EH (cell line): ENCODE measurements around the gene PTPRU.

ENCODE experiments used
- DNase-seq: peaks from one replicate; pipeline ENCODE4 v3.0.0-alpha.2; 2015; ENCODE audit warnings: low read depth

The PTPRU gene

DNA sequence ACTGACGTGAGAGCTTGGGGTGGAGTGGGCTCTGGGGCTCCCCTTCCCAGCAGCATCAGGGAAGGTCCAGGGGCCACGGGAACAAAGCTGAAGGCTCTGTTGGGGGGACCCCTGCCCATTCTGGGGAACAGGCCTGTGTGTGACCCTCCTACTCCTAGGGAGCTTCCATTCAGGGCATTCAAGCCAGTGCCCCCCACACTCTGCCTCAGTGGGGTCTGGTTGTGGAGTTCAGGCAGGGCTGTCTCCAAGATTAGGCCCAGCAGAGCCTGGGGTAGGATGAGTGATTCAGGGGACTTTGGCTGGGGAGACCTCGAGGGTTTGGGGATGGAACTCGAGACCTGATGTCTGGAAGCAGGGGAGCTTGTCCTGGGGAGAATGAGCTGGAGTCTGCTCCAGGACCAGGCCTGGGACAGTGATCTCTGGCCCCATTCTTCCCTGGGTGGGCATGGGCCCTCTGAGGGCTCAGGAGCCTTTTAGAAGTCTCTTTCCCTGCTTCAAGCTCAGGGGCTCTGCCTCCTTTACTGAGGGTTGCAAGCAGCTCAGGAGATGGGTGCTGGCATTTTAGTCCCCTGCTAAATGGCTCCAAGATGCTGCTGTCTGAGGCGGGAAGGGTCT lies 81.7 kb downstream of the PTPRU start:
- no peak for DNase-seq

DNA sequence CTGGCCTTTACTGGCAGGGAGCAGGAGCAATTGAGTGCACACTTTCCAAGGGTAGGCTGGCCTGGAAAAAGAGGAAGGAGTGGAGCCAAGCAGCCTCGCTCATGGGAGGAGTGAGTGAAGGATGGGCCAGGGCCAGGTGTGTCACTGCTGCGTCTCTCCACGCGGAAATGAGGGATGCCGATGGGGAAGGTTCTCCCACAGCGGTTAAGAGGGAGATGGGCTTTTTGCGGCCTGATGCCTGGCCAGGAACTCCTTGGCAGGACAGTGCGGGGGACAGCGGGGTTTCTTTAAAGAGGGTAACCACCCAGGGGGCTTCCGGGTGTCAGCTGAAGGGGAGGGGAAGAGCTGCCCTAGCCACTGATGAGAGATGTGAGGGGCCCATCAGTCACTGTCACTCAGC lies 82.4 kb downstream of the PTPRU start:
- no peak for DNase-seq

DNA sequence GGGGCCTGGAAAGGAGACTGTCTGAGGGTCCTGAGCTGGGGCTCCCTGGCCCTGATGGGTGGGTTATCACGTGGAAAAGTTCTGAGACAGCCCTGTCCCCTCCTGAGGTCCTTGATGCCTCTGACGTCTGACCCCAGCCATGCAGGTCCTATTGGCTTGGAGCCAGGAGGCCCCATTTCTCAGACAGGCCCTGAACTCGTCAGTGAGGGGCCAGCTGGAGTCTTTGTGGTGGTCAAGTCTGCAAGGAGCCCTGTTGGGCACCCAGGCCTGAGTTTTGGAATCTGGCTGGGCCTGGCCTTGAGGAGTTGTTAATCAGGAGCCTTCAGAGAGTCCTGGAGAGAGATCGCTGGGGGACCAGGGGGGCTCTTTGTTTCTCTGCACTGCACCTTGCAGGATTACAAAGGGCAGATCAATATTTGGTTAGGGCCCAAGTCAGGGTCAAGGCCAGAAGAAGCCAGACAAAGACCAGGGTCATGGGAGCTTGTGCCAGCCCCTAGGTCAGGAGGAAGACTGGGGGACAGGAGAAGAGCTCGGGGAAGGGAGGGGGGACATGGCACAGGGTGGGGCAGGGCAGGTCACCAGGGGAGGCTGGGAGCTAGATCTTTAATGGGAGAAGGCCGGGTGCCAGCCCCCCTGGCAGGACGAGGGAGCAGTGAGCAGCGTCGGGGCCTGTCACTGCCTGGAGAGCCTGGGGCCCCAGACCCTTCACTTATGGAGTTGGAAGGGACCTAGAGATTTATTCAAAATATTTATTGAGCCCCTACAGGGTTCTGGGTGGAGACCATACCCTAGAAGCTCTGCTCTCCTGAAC lies 83.2 kb downstream of the PTPRU start:
- no peak for DNase-seq

DNA sequence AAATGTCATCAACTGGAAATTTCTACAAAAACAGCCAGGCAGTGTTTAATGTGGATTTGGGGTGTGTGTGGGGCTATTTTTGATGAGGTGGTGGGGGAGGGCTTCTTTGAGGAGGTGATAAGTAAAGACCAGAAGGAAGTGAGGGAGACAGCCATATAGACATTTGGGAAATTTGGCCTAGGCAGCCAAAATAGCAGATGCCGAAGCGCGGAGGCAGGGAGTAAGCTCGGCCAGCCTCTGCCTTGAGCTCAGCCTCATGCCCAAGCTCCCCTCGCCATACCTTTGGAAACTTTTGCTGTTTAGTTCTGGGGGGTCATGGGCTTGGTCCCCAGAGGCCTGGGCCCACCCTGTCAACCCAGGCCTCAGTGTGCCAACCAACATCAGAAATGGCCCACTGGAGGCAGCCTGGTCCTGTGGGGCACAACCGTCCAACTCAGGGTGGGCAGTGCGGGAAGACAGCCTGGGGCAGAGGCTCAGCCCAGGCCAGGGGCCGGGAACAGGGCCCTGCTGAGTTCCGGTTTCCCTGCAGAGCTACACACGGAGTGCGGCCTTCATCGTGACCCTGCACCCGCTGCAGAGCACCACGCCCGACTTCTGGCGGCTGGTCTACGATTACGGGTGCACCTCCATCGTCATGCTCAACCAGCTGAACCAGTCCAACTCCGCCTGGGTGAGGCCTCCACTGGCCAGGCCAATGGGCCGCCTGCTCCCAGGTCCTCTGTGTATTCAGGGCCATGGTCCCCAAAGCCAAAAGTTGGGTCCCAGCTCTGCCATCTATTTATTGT lies 84.0 kb downstream of the PTPRU start:
- DNase-seq: no peak

GRCh38 chr1:29321176-29321575 lies 84.9 kb downstream of the PTPRU start:
- no peak for DNase-seq

DNA sequence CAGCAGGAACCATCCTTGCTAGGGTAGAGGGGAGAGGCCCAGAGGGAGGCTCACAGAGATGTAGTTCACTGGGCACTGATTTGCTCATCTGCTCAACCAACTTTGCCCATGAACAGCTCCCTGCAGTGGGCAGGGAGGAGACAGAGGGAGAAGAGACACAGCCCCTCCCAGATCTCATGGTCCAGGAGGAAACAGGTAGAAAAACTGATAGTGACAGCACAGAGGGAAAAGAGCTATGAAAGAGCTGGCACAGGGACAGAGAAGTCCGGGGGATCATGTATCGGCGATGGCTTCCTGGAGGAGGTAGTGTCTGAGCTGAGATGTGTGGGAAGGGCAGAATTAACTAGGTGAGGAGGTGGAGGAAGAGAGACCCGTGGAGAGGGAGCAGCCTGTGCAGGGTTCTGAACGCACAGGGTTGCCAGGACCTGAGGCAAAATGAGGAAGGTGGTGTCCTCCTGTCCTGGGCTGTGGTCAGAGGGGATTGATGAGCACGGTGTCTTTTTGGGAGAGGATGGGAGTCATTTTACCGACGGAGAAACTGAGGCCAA lies 85.9 kb downstream of the PTPRU start:
- no peak for DNase-seq

DNA sequence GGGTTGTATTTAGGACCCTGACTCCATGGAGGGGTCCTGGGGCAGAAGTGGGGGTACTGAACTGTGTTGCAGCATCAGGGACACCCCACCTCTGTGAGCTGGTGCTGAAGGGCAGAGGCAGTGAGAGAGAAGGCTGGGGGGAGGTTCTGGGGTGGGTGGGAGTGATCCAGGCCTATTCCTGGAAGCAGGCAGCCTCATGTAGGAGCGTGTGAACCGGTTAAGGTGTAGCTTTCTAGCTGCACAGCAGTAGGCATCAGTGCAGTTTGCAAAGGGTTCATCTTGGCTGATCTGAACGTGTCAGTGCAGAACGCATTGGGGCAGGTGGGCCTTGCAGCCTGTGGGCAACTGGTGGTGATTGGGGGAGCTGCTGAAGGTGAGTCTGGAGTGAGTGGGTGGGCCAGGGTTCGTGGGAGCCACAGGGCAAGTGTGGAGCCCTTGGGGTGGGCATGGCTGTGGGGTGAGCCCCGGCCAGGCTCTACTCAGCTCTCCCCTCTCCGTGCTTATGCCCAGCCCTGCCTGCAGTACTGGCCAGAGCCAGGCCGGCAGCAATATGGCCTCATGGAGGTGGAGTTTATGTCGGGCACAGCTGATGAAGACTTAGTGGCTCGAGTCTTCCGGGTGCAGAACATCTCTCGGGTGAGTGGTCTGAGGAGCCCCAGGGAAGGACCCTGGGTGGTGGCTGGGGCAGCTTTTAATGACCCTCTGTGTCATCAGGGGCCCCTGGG lies 86.7 kb downstream of the PTPRU start:
- DNase-seq: no peak

- DNase-seq: no peak
Measured at GRCh38 chr1:29323636-29324035, 87.3 kb downstream of the PTPRU start.

DNA sequence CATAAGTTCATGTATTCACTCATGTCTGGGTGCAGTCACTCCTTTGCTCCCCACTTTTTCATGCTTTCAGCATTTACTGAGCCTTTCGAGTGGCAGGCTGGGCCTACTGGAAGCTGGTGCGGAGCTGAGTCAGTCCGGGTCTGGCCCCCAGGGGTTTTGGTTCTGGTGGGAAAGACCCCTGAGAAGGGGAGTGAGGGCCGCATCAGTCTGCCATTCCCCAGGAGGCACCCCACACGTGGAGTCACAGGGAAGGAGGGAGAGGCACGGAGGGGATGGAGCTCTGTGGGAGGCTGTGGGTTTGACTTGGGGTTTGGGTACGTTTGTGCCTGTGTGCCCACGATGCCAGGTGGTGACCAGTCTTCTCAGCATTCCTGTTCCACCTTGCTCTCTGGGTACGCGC lies 87.9 kb downstream of the PTPRU start:
- no peak for DNase-seq

DNA sequence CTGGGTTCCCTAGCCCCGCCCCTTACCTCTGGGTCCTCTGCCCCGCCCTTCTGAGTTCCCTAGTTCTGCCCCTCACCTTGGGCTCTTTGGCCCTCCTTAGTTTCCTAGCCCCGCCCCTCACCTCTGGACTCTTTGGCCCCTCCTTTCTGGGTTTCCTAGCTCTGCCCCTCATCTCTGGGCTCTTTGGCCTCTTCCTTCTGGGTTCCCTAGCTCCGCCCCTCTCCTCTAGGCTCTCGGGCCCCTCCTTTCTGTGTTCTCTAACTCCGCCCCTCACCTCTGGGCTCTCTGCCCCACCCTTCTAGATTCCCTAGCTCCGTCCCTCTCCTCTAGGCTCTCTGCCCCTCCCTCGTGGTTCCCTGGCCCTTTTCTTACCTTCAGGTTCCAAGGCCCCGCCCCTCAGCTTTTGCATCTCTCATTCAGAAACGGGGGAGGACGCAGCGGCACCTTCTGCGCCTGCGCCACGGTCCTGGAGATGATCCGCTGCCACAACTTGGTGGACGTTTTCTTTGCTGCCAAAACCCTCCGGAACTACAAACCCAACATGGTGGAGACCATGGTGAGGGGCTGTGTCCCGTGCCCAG lies 88.5 kb downstream of the PTPRU start:
- no peak for DNase-seq

GRCh38 chr1:29325675-29326074 lies 89.4 kb downstream of the PTPRU start:
- no peak for DNase-seq

- no peak for DNase-seq
Measured at GRCh38 chr1:29326123-29326522, 89.8 kb downstream of the PTPRU start.

GRCh38 chr1:29327223-29327935 lies 91.1 kb downstream of the PTPRU start:
- DNase-seq: no peak

DNA sequence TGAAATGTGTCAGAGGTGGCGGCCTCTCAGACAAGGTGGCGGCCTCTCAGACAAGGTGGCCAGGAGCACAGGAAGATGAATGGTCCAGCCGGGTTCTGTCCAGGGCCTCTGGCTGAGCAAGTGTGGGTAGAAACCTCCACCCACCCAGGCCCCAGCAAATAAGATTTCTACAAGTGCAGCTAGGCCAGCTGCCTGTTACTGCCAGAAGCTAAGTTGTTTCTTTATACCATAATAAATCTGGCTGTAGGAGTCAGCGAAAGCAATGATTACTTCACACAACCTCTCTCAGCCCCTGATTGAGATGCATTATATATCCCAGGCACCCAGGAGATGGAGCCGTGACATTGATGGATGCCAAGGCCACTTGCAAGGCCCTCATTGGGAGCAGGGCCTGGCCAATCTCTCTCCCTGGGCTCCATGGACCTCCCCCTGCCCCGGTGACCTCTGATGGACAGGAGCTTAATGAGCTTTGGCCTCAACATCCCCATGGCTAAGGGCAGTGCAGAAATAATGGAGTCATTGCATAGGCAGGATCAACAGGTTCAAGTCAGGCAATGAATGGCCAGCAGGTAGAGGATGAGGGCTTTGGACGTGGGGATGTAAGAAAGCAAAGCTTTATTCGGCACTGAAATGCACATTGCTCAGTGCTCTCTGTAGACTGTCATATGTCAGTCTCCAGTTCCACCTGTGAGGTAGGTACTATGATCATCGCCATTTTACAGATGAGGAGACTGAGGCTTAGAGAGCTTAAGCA lies 92.9 kb downstream of the PTPRU start:
- DNase-seq: no peak

- DNase-seq: no peak
Measured at GRCh38 chr1:29330089-29330488, 93.8 kb downstream of the PTPRU start.

- no peak for DNase-seq
Measured at GRCh38 chr1:29330856-29331255, 94.5 kb downstream of the PTPRU start.

- no peak for DNase-seq
Measured at GRCh38 chr1:29331309-29331708, 95.0 kb downstream of the PTPRU start.

DNA sequence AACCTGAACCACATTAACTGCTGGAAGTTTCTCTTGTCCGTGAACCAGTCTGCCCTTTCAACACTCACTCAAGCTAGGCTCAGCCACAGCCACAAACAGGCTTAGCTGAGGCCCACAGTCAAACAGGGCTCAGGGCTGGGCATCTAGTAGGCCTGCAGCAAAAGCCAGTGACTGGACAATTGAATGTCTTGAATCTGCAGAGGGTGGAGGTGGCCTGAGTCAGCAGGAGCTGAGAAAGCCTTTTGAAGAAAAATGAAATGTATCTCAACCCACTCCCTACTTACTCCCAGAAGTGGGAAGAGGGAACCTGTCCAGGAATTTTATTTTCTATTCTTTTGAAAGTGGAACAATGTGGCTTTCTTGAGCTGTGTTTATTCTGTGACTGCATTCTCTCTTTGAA lies 95.4 kb downstream of the PTPRU start:
- DNase-seq: no peak

GRCh38 chr1:29332204-29332603 lies 95.9 kb downstream of the PTPRU start:
- peak; percentile 36 for DNase-seq

DNA sequence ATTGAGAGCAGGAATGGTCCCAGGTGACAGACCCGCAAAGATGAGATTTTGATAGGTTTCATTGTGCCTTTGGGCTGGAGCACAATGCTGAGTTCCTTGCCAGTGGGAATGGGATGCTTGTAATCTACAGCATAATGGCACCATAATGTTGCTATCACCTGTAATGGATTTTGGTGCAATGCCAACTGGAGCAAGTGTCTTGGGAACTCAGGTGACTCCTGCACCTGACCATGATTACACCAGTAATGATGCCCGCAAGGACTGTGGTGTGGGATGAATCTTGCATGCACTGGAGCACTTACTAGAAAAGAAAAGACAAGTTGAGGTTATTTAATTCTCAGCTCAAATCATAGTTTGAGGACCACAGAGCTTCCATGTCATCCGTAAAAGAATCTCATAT lies 96.7 kb downstream of the PTPRU start:
- DNase-seq: no peak
